HepG2 (cell line): Measurements from ENCODE around the gene SETD1A. TPM values are rescaled to one million over a fixed set of nuclear protein-coding genes. Genes with fewer than 3 reads are reported as not detected.

ENCODE experiments used
- ATAC-seq: fragments of 200-7000 bp; cut with Tn5 transposase; 3 replicates; pipeline ENCODE4 v1.9.1; 2020; ENCODE audit warnings: mild to moderate bottlenecking, moderate library complexity
- BruUV-seq: library from RNA; stranded (reverse); fragments of 400-500 nt; replicated peaks from 2 replicates; lab custom pipeline; 2021; lab: Mats Ljungman, UMichigan
- CTCF ChIA-PET: fragments of 300-600 bp; formaldehyde crosslinking; extraction: SDS; loops from one replicate; lab custom pipeline; 2021; ENCODE audit warnings: low total read pairs, inconsistent platforms, low intra/inter-chr PET ratio; lab: Yijun Ruan, JAX
- POLR2A ChIA-PET: fragments of 350-600 bp; sonication (Branson Sonifier 250); formaldehyde crosslinking; loops from one replicate; lab custom pipeline; 2020; ENCODE audit warnings: antibody characterized with exemption, inconsistent platforms; lab: Yijun Ruan, JAX
- DNase-seq: peaks from one replicate; pipeline ENCODE4 v3.0.0-alpha.2; 2015; ENCODE audit warnings: low spot score
- FAIRE-seq: peaks from 3 replicates; lab custom pipeline; 2011; peaks lifted over from hg19 to GRCh38; lab: Jason Lieb, UNC
- H2AFZ ChIP-seq: one replicate; pipeline ENCODE4 v1.6.1; 2011; ENCODE audit warnings: low read length, inconsistent platforms
- H3K27ac ChIP-seq: fragments of 300-600 bp; 3 replicates; pipeline ENCODE4 v1.8.0; 2011; ENCODE audit warnings: mixed run types, mild to moderate bottlenecking, mixed read lengths, low read length, inconsistent platforms; ENCODE audit not compliant: insufficient read depth; ENCODE audit errors: extremely low read length
- H3K27me3 ChIP-seq, 2 experiments: fragments of 200-600 bp in 1 of 2; 2 replicates in 1 of 2; 3 replicates in 1 of 2; pipeline versions ENCODE4 v1.6.0 to v1.8.0; 2011; ENCODE audit warnings: low read length in 2 of 2, mild to moderate bottlenecking in 2 of 2, moderate library complexity in 2 of 2, inconsistent platforms in 1 of 2; ENCODE audit not compliant: insufficient read depth in 2 of 2, control insufficient read depth in 1 of 2
- H3K36me3 ChIP-seq, 2 experiments: fragments of 200-600 bp in 1 of 2; replicated peaks in 1 of 2; 2 replicates in 1 of 2; 3 replicates in 1 of 2; pipeline versions ENCODE4 v1.5.1 to v1.8.0; 2011; ENCODE audit warnings: low read length in 2 of 2, inconsistent platforms in 1 of 2; ENCODE audit not compliant: insufficient read depth in 2 of 2, control insufficient read depth in 1 of 2
- H3K4me1 ChIP-seq: 2 replicates; pipeline ENCODE4 v1.5.1; 2012; ENCODE audit warnings: low read length, inconsistent platforms; ENCODE audit not compliant: insufficient read depth
- H3K4me2 ChIP-seq: 2 replicates; pipeline ENCODE4 v1.6.0; 2011; ENCODE audit warnings: low read depth, low read length, inconsistent platforms
- H3K4me3 ChIP-seq, 3 experiments: fragments of 200-600 bp in 1 of 3; sonication (generic), shearing (Covaris generic) in 1 of 3; replicated peaks in 1 of 3; 2 replicates each; pipeline ENCODE4 v1.5.1; 2011 to 2016; ENCODE audit warnings: low read length in 3 of 3, inconsistent platforms in 2 of 3, low read depth in 2 of 3, mild to moderate bottlenecking in 2 of 3, control low read depth in 1 of 3, mixed read lengths in 1 of 3; ENCODE audit not compliant: insufficient read depth in 1 of 3
- H3K79me2 ChIP-seq: one replicate; pipeline ENCODE4 v1.6.1; 2011; ENCODE audit warnings: low read length, inconsistent platforms; ENCODE audit not compliant: insufficient read depth
- H3K9ac ChIP-seq: 2 replicates; pipeline ENCODE4 v1.6.0; 2011; ENCODE audit warnings: mild to moderate bottlenecking, low read depth, low read length, inconsistent platforms; ENCODE audit not compliant: insufficient read depth
- H3K9me3 ChIP-seq: 2 replicates; pipeline ENCODE4 v1.5.1; 2012; ENCODE audit warnings: mild to moderate bottlenecking, low read length
- H4K20me1 ChIP-seq: 2 replicates; pipeline ENCODE4 v1.6.0; 2011; ENCODE audit warnings: inconsistent platforms, mild to moderate bottlenecking, low read length, moderate library complexity; ENCODE audit not compliant: insufficient read depth
- AHDC1 ChIP-seq: sonication (generic); formaldehyde crosslinking; IDR thresholded peaks from 2 replicates; pipeline ENCODE4 v1.5.1; 2020; ENCODE audit warnings: mild to moderate bottlenecking, missing genetic modification reagents, borderline replicate concordance
- CHD4 ChIP-seq: fragments of 200-600 bp; sonication (generic); IDR thresholded peaks from 2 replicates; pipeline ENCODE4 v1.7.0; 2017; ENCODE audit warnings: mild to moderate bottlenecking, low read length, borderline replicate concordance
- IKZF5 ChIP-seq: IDR thresholded peaks from 2 replicates; pipeline ENCODE4 v1.6.1; 2018; ENCODE audit warnings: missing genetic modification reagents, mild to moderate bottlenecking, missing compliant biosample characterization
- MAFK ChIP-seq, 2 experiments: IDR thresholded peaks in 1 of 2; conservative IDR thresholded peaks in 1 of 2; 2 replicates each; pipeline ENCODE4 v1.6.1; 2011; ENCODE audit warnings: improper control_type of control experiment in 2 of 2, low read length in 2 of 2
- RBFOX2 ChIP-seq: fragments of 200-400 bp; formaldehyde crosslinking; IDR thresholded peaks from 2 replicates; pipeline ENCODE4 v1.6.1; 2017; ENCODE audit warnings: low read depth, mild to moderate bottlenecking, low read length
- SCMH1 ChIP-seq: sonication (generic); formaldehyde crosslinking; IDR thresholded peaks from 2 replicates; pipeline ENCODE4 v1.9.0; 2021; ENCODE audit warnings: missing genetic modification reagents, mild to moderate bottlenecking, borderline replicate concordance
- ZNF570 ChIP-seq: sonication (generic); formaldehyde crosslinking; IDR thresholded peaks from 2 replicates; pipeline ENCODE4 v1.4.0; 2020; ENCODE audit warnings: mild to moderate bottlenecking, missing genetic modification reagents, borderline replicate concordance
- WGBS: methylation state at CpG from one replicate; pipeline ENCODE4 v1.1.6; 2017; ENCODE audit warnings: low lambda C conversion rate; 5-methylcytosine and 5-hydroxymethylcytosine counted together
- in situ Hi-C: cut with HindIII; loops from 2 replicates; pipeline ENCODE4 v1.10.0; 2017; ENCODE audit warnings: low pct_unique_long_range_greater_than_20kb; ENCODE audit not compliant: extremely low pct_ligation_motif_present
- intact Hi-C: fragments of 100-400 bp; cut with micrococcal nuclease; formaldehyde crosslinking; loops from one replicate; pipeline ENCODE4 v1.10.0; 2022; ENCODE audit not compliant: unreplicated experiment
- polyA plus RNA-seq, 8 experiments: library from polyadenylated mRNA; depleted of rRNA in 3 of 8; stranded (reverse) in 7 of 8; unstranded in 1 of 8; fragments of >200 nt; fragmentation: Illumina TruSeq in 4 of 8; extraction: Trizol in 4 of 8; gene quantifications; 2 replicates each; pipeline versions ENCODE4 v1.2.1 to v1.2.3, GENCODE V29; 2011 to 2016; ENCODE audit warnings: low read depth in 4 of 8, missing spikeins in 1 of 8, mixed read lengths in 1 of 8; ENCODE audit not compliant: insufficient read depth in 1 of 8
- total RNA-seq, 5 experiments: library from RNA; depleted of rRNA; stranded (reverse); fragments of >200 nt; fragmentation: Illumina TruSeq; extraction: Trizol; gene quantifications; 2 replicates each; pipeline ENCODE4 v1.2.3, GENCODE V29; 2016; ENCODE audit warnings: low read depth in 1 of 5

Gene SETD1A
- total and polyA plus RNA-seq, 2 of the 13 experiments (the other 11 are each of a cell fraction or from before 2014, with no cell fraction given), result 3.8 to 5.6 TPM

- no peak for TF ChIP-seq AHDC1 (CRISPR knock-in tag)
- TF ChIP-seq, all 625 proteins: peak for 3
These were observed 3.8 kb downstream of the SETD1A start (continued) for GRCh38 chr16:30961384-30961783.

- Histone ChIP-seq H3K4me1 (peaks cover 7% of the 10 kb centered on the region), H3K9me3 (no peaks in the 10 kb centered on the region), H3K4me3 (no peak overlapping the region), H3K4me2 (no peak overlapping the region), H3K27me3 (no peaks in the 10 kb centered on the region), H2AFZ (no peak overlapping the region), H3K79me2 (peaks cover 7% of the 10 kb centered on the region), H4K20me1 (no peaks in the 10 kb centered on the region), H3K9ac (no peak overlapping the region), H3K36me3 (peaks cover 59 to 88% of the 10 kb centered on the region in 2 experiments), H3K27ac (no peak overlapping the region)
- no TSS peak for BruUV-seq
- POLR2A ChIA-PET, result interaction anchor here (1.5 kb wide), 1 partner anchor 10 kb away, joined by 4 read pairs; no protein-coding TSS in a partner anchor
- ATAC-seq, result no peak
- no peak for DNase-seq
- TF ChIP-seq RBFOX2, result peak; percentile 26; the same call in 1 of the 2 replicates
- TF ChIP-seq IKZF5 (CRISPR knock-in tag), result no peak
- no peak for TF ChIP-seq MAFK (conservative IDR thresholded peaks at IDR 0.05 in 1 of 2, IDR thresholded peaks at IDR 0.05 in 1 of 2; ENCODE audit: low read length in 2 of 2)
- TF ChIP-seq ZNF570 (CRISPR knock-in tag), result no peak
- no peak for TF ChIP-seq SCMH1
- no peak for TF ChIP-seq CHD4
- WGBS, result 95% methylated on average over 16 of the region's 18 CpGs
- in situ Hi-C loops, result no loop called here
- CTCF ChIA-PET, result no interaction called here
- FAIRE-seq, result no peak
- intact Hi-C loops, result no loop called here
These were observed 6.5 kb downstream of the SETD1A start for GRCh38 chr16:30963925-30964511.
